ENCODE results near the gene DTNA.

- no peak for TF ChIP-seq CTCF (IDR thresholded peaks at IDR 0.05)
- TF ChIP-seq POLR2A (IDR thresholded peaks at IDR 0.05) = no peak
Observed at GRCh38 chr18:34818064-34818463, 108.0 kb downstream of the DTNA start.

All from adrenal gland (tissue), 5 donors.